Glutamatergic neuron (in vitro differentiated cells): ENCODE measurements around the gene CREBRF. TPM values are rescaled to one million over a fixed set of nuclear protein-coding genes. Genes with fewer than 3 reads are reported as not detected.
"Not testable (repeated sequence)": the region's sequence is repeated elsewhere in the genome, so short reads cannot be mapped to it uniquely, and the experiment has no call there.

Experiments
- DNase-seq: peaks from one replicate; pipeline ENCODE4 v3.0.0; 2022
- H3K27ac Mint-ChIP-seq: one replicate; pipeline ENCODE4 v1.8.0; 2020; ENCODE audit warnings: mild to moderate bottlenecking, mixed read lengths, inconsistent platforms; ENCODE audit not compliant: unreplicated experiment
- H3K27me3 Mint-ChIP-seq: one replicate; pipeline ENCODE4 v1.8.0; 2020; ENCODE audit warnings: mild to moderate bottlenecking, moderate library complexity, mixed read lengths, inconsistent platforms; ENCODE audit not compliant: unreplicated experiment
- H3K36me3 Mint-ChIP-seq: one replicate; pipeline ENCODE4 v1.8.0; 2020; ENCODE audit warnings: mild to moderate bottlenecking, mixed read lengths, inconsistent platforms; ENCODE audit not compliant: unreplicated experiment
- H3K4me1 Mint-ChIP-seq: one replicate; pipeline ENCODE4 v1.8.0; 2020; ENCODE audit warnings: mild to moderate bottlenecking, low read depth, mixed read lengths, inconsistent platforms; ENCODE audit not compliant: unreplicated experiment
- H3K4me3 Mint-ChIP-seq: one replicate; pipeline ENCODE4 v1.8.0; 2020; ENCODE audit warnings: mild to moderate bottlenecking, mixed read lengths, inconsistent platforms; ENCODE audit not compliant: unreplicated experiment
- H3K9me3 Mint-ChIP-seq: one replicate; pipeline ENCODE4 v1.8.0; 2020; ENCODE audit warnings: mild to moderate bottlenecking, moderate library complexity, mixed read lengths, inconsistent platforms; ENCODE audit not compliant: unreplicated experiment
- CTCF ChIP-seq: fragments of 200-600 bp; sonication (generic); IDR thresholded peaks from one replicate; pipeline ENCODE4 v1.5.0; 2021; ENCODE audit not compliant: partially characterized antibody, unreplicated experiment
- total RNA-seq: library from RNA; stranded (reverse); fragmentation: NEBNext Ultra II Directional; extraction: Animal tissue kit (Norgen Biotek cat#: 25700); gene quantifications from one replicate; pipeline ENCODE4 v1.2.1, GENCODE V29; 2021; ENCODE audit not compliant: unreplicated experiment

CREBRF gene
- total RNA-seq, 1 donor from 2014 or later, result 16.6 TPM

DNA sequence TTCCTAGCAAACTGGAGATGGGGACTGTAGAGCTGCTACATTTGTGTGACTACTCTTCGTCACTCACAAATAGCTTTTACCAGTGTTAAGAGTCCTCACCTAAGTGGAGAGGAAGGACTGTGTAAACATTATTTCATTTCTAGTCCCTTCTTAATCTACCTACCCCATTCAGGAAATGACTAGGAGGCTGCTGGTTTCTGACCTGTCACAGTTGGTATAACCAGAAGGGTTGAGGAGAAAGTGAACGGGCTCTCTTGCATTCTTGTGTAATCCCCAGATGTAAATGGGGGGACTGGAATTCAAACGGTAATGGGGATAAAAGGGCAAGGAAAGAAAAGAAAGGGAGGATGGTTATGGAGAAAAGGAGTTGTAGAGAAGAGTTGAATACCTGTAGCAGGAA, 52.8 kb downstream of the CREBRF start:
- Mint-ChIP-seq H3K27me3 (no peaks in the 10 kb centered on the region), H3K36me3 (no peaks in the 10 kb centered on the region), H3K27ac (no peak overlapping the region), H3K4me1 (no peaks in the 10 kb centered on the region), H3K9me3 (no peaks in the 10 kb centered on the region), H3K4me3 (no peak overlapping the region)
- no peak for DNase-seq
- TF ChIP-seq CTCF, result no peak

DNA sequence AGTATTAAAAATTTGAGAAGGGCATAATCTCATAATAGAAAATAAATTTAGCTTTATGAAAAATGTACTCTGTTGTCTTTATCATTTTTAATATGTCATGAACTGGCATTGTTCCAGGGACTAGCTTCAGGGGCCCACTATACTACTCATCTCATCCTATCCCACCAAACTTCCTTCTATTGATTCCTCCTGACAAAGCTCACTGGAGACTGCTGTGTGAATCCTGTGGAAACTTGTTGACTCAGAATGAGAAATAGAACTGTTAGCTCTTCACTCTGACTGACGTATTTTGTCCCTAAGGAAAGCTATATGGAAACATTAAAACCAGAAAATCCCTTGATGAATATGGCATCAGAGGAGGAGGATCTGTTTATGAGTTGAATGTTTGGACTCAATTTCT, 58.4 kb downstream of the CREBRF start:
- H3K36me3 Mint-ChIP-seq, result no peaks in the 10 kb centered on the region
- DNase-seq, result no peak
- H3K4me1 Mint-ChIP-seq, result no peaks in the 10 kb centered on the region
- no peaks in the 10 kb centered on the region for H3K27me3 Mint-ChIP-seq
- no peak overlapping the region for H3K27ac Mint-ChIP-seq
- TF ChIP-seq CTCF, result no peak
- H3K4me3 Mint-ChIP-seq, result no peak overlapping the region
- no peaks in the 10 kb centered on the region for H3K9me3 Mint-ChIP-seq

DNA sequence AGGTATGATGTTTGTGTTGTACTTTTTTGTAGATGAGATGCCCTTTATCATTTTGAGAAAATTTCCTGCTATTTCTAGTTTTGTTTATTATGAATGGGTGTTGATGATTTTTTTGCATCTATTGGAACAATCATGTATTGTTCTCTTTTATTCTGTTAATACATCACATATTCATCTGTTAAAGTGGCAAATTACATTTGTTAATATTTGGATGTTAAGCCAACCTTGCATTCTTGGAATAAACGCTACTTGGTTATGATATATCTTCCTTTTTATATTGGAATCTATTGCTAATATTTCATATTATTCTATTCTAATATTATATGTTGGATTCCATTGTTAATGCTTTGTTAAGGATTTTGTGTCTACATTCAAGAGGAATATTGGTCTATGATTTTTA, 63.6 kb downstream of the CREBRF start:
- TF ChIP-seq CTCF, result no peak
- no peak for DNase-seq

GRCh38 chr5:173123416-173123815, 67.3 kb downstream of the CREBRF start:
- H3K9me3 Mint-ChIP-seq, result no peaks in the 10 kb centered on the region
- TF ChIP-seq CTCF, result no peak
- no peaks in the 10 kb centered on the region for H3K4me1 Mint-ChIP-seq
- no peak overlapping the region for H3K27ac Mint-ChIP-seq
- no peak for DNase-seq
- H3K36me3 Mint-ChIP-seq, result no peaks in the 10 kb centered on the region
- H3K27me3 Mint-ChIP-seq, result no peaks in the 10 kb centered on the region
- no peak overlapping the region for H3K4me3 Mint-ChIP-seq

More for the DNA sequence above, 63.6 kb downstream of the CREBRF start:
- no peaks in the 10 kb centered on the region for H3K9me3 Mint-ChIP-seq
- no peaks in the 10 kb centered on the region for H3K4me1 Mint-ChIP-seq
- H3K27me3 Mint-ChIP-seq, result no peaks in the 10 kb centered on the region
- H3K36me3 Mint-ChIP-seq, result no peaks in the 10 kb centered on the region
- no peak overlapping the region for H3K27ac Mint-ChIP-seq
- H3K4me3 Mint-ChIP-seq, result no peak overlapping the region

- H3K9me3 Mint-ChIP-seq, H3K27ac Mint-ChIP-seq, DNase-seq, H3K4me1 Mint-ChIP-seq, H3K4me3 Mint-ChIP-seq, H3K27me3 Mint-ChIP-seq, H3K36me3 Mint-ChIP-seq: not testable (repeated sequence)
Observed at GRCh38 chr5:173132166-173132565, 76.0 kb downstream of the CREBRF start.

DNA sequence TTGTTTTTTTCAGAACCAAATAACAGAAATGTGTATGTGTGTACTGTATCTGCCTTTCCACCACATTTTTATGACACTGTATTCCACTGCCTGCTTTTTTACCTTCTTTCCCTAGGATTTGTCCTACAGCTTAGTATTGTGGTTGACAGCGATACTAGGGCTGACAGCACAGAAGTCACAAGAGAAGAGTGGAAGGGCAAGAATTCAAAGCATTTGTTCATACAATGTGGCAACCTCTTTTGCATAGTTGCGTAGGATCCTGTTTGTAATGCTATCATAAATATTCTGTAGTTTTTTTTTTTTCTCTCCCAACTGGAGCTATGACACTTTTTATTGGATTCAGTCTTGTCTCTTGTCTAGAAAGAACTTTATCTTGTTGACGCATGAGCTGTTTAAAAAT, 82.6 kb downstream of the CREBRF start:
- Mint-ChIP-seq H3K36me3 (no peaks in the 10 kb centered on the region), H3K27me3 (no peaks in the 10 kb centered on the region), H3K27ac (no peak overlapping the region), H3K4me3 (no peak overlapping the region), H3K4me1 (peaks cover 13% of the 10 kb centered on the region), H3K9me3 (no peaks in the 10 kb centered on the region)
- no peak for TF ChIP-seq CTCF
- no peak for DNase-seq
